Activated CD4-positive, CD25-positive, alpha-beta regulatory T cell treated with anti-CD3 and anti-CD28 coated beads, Interleukin-2, amount 50 U/mL, for 72 hours (primary cell): Measurements from ENCODE around the gene GBP3.
"Not testable (repeated sequence)": the region's sequence is repeated elsewhere in the genome, so short reads cannot be mapped to it uniquely, and the experiment has no call there.

Experiments
- DNase-seq: peaks from one replicate; pipeline ENCODE4 v3.0.0; 2021

Gene GBP3

DNA sequence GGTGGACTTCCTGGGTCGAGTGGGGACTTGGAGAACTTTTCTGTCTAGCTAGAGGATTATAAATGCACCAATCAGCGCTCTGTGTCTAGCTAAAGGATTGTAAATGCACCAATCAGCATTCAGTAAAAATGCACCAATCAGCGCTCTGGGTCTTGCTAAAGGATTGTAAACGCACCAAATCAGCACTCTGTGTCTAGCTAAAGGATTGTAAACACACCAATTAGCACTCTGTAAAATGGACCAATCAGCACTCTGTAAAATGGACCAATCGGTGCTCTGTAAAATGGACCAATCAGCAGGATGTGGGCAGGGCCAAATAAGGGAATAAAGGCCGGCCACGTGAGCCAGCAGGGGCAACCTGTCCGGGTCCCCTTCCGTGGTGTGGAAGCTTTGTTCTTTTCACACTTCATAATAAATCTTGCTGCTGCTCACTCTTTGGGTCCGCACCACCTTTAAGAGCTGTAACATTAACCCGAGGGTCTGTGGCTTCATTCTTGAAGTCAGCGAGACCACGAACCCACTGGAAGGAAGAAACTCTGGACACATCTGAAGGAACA is 48.0 kb downstream of the GBP3 start:
- not testable (repeated sequence) for DNase-seq

DNA sequence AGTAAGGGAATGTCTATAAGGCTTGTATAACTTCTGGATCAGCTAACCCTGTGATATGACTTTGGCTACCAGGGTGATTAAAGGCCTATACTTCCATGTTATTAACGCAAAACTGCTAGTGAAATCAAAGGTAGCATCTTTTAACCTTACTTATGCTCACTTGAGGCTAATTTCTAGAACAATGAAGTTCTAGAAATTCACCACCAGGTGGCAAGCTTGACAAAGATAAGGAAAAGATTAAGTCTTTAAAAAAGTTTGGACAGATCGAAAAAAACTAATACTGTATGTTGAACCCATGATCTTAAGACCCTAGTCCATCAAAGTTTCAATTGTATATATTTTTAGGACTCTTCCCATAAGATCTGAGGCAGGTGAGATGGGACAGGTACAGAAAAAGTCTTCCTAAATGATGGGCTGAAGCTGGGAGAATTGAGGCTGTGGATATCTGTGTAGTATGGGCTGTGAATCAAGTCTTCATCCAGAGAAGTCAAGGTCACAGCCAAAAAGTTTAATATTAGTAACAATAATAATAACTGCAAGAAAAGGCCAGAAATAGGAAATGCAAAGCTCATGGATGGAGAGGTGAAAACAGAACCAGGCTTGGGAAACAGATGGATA is 49.0 kb downstream of the GBP3 start:
- DNase-seq: no peak

- DNase-seq: no peak
Measured at GRCh38 chr1:88961647-88962275, 60.9 kb downstream of the GBP3 start.

- no peak for DNase-seq
Measured at GRCh38 chr1:88961081-88961480, 61.6 kb downstream of the GBP3 start.
